Stimulated activated CD8-positive, alpha-beta memory T cell treated with anti-CD3 and anti-CD28 coated beads, Interleukin-12 subunit alpha, Interleukin-12 subunit beta, amount 100 ng/mL, for 1 hour (primary cell): ENCODE measurements around the gene CNOT4.

ENCODE experiments used
- DNase-seq: peaks from one replicate; pipeline ENCODE4 v3.0.0-alpha.2; 2020; ENCODE audit warnings: low read depth

CNOT4 gene

GRCh38 chr7:135509839-135510591 is at the start of gene CNOT4:
Gene CNOT4 (minus strand): TSS chr7:135510102. CDS start chr7:135438331, 71,771 bp downstream.
- DNase-seq: peak; percentile 93

GRCh38 chr7:135558881-135559280 is 49.0 kb upstream of the CNOT4 start:
- DNase-seq: no peak

- peak; percentile 49 for DNase-seq
Observed at GRCh38 chr7:135558337-135558767, 48.5 kb upstream of the CNOT4 start.

GRCh38 chr7:135557455-135558336 is 47.8 kb upstream of the CNOT4 start, which contains the start of gene NUP205:
Gene NUP205 (plus strand): TSS chr7:135557917. CDS start chr7:135557945, 28 bp downstream.
- peak; percentile 57 for DNase-seq

- DNase-seq: no peak
Observed at GRCh38 chr7:135553346-135553745, 43.4 kb upstream of the CNOT4 start.

- no peak for DNase-seq
Observed at GRCh38 chr7:135552148-135552547, 42.2 kb upstream of the CNOT4 start.

- no peak for DNase-seq
Observed at GRCh38 chr7:135550196-135550595, 40.3 kb upstream of the CNOT4 start.

- DNase-seq: no peak
Observed at GRCh38 chr7:135541029-135541428, 31.1 kb upstream of the CNOT4 start.

- no peak for DNase-seq
Observed at GRCh38 chr7:135539629-135540028, 29.7 kb upstream of the CNOT4 start.

GRCh38 chr7:135538376-135538775 is 28.5 kb upstream of the CNOT4 start:
- DNase-seq: no peak

- no peak for DNase-seq
Observed at GRCh38 chr7:135537905-135538304, 28.0 kb upstream of the CNOT4 start.

- no peak for DNase-seq
Observed at GRCh38 chr7:135537453-135537852, 27.6 kb upstream of the CNOT4 start.

- DNase-seq: no peak
Observed at GRCh38 chr7:135536150-135536549, 26.2 kb upstream of the CNOT4 start.

GRCh38 chr7:135527025-135527424 is 17.1 kb upstream of the CNOT4 start:
- DNase-seq: no peak

GRCh38 chr7:135525426-135525825 is 15.5 kb upstream of the CNOT4 start:
- DNase-seq: no peak

GRCh38 chr7:135523146-135523545 is 13.2 kb upstream of the CNOT4 start:
- no peak for DNase-seq

- DNase-seq: no peak
Observed at GRCh38 chr7:135522509-135522908, 12.6 kb upstream of the CNOT4 start.

- DNase-seq: no peak
Observed at GRCh38 chr7:135519871-135520270, 10.0 kb upstream of the CNOT4 start.

GRCh38 chr7:135519233-135519688 is 9.4 kb upstream of the CNOT4 start:
- no peak for DNase-seq

GRCh38 chr7:135518748-135519147 is 8.8 kb upstream of the CNOT4 start:
- no peak for DNase-seq

- no peak for DNase-seq
Observed at GRCh38 chr7:135517060-135517459, 7.2 kb upstream of the CNOT4 start.

- no peak for DNase-seq
Observed at GRCh38 chr7:135514856-135515255, 5.0 kb upstream of the CNOT4 start.
